ENCODE data around the gene PSMA1. TPM values are rescaled to one million over a fixed set of nuclear protein-coding genes. Genes with fewer than 3 reads are reported as not detected.

Gene PSMA1
- total and polyA plus RNA-seq, 2 of the 13 experiments (the other 11 are each of a cell fraction or from before 2014, with no cell fraction given) = 188 to 229 TPM

DNA sequence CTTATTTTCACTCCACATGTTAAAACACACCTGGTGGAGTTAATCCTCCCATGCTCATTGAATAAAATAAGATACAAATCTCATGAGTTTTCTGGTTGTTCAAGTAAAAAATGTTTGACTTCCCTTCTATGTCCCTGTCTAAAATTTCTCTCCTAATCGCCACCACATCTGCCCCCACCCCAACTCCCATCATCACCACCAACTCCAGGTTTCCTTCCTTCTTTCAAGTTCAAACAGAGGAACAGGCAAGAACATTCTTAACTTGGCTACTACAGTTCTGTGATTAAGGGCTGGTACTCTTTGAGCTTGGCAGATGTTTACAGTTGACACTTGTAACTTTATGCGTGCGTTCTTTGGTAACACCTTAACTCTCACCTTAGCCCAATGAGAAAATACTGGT, 9.1 kb upstream of the PSMA1 start (continued):
- TF ChIP-seq MTA1 (CRISPR knock-in tag; IDR thresholded peaks at IDR 0.05; ENCODE audit: borderline replicate concordance) (no peak), NR2F1 (CRISPR knock-in tag; IDR thresholded peaks at IDR 0.05) (no peak), ZNF232 (CRISPR knock-in tag; IDR thresholded peaks at IDR 0.05; ENCODE audit: borderline replicate concordance) (no peak), MTF1 (CRISPR knock-in tag; IDR thresholded peaks at IDR 0.05) (no peak), RFX1 (IDR thresholded peaks at IDR 0.05) (no peak)
- TF ChIP-seq, protein P1, sequence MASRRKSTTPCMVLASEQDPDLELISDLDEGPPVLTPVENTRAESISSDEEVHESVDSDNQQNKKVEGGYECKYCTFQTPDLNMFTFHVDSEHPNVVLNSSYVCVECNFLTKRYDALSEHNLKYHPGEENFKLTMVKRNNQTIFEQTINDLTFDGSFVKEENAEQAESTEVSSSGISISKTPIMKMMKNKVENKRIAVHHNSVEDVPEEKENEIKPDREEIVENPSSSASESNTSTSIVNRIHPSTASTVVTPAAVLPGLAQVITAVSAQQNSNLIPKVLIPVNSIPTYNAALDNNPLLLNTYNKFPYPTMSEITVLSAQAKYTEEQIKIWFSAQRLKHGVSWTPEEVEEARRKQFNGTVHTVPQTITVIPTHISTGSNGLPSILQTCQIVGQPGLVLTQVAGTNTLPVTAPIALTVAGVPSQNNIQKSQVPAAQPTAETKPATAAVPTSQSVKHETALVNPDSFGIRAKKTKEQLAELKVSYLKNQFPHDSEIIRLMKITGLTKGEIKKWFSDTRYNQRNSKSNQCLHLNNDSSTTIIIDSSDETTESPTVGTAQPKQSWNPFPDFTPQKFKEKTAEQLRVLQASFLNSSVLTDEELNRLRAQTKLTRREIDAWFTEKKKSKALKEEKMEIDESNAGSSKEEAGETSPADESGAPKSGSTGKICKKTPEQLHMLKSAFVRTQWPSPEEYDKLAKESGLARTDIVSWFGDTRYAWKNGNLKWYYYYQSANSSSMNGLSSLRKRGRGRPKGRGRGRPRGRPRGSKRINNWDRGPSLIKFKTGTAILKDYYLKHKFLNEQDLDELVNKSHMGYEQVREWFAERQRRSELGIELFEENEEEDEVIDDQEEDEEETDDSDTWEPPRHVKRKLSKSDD (CRISPR knock-in tag; IDR thresholded peaks at IDR 0.05; ENCODE audit: low read depth) = no peak

GRCh38 chr11:14522801-14523200, 2.6 kb upstream of the PSMA1 start:
- POLR2A ChIA-PET = no interaction called here
- Histone ChIP-seq H2AFZ (ENCODE audit: low read length) (no peak overlapping the region), H3K4me3 (replicated peaks in 1 of 3; ENCODE audit: insufficient read depth in 1 of 3, low read depth in 2 of 3, low read length in 3 of 3) (no peak overlapping the region), H4K20me1 (ENCODE audit: insufficient read depth, low read length) (no peaks in the 10 kb centered on the region), H3K9ac (ENCODE audit: insufficient read depth, low read depth, low read length) (no peak overlapping the region), H3K36me3 (replicated peaks in 1 of 2; ENCODE audit: control insufficient read depth in 1 of 2, insufficient read depth in 2 of 2, low read length in 2 of 2) (no peaks in the 10 kb centered on the region), H3K9me3 (ENCODE audit: low read length) (no peaks in the 10 kb centered on the region), H3K4me2 (ENCODE audit: low read depth, low read length) (no peak overlapping the region), H3K27me3 (ENCODE audit: control insufficient read depth in 1 of 2, insufficient read depth in 2 of 2, low read length in 2 of 2) (no peaks in the 10 kb centered on the region; a peak in 1 of 5 replicates), H3K4me1 (ENCODE audit: insufficient read depth, low read length) (peaks cover 12% of the 10 kb centered on the region), H3K79me2 (ENCODE audit: insufficient read depth, low read length) (peaks cover 22% of the 10 kb centered on the region), H3K27ac (ENCODE audit: extremely low read length, insufficient read depth, low read length) (no peak overlapping the region)
- BruUV-seq (replicated peaks) = no TSS peak
- in situ Hi-C loops (cut with HindIII; ENCODE audit: extremely low pct_ligation_motif_present, low pct_unique_long_range_greater_than_20kb) (no loop called here), intact Hi-C loops (cut with micrococcal nuclease; ENCODE audit: unreplicated experiment) (no loop called here)
- CTCF ChIA-PET (ENCODE audit: low intra/inter-chr PET ratio, low total read pairs) = no interaction called here
- 100% methylated on average over 1 of the region's 1 CpG for WGBS (ENCODE audit: low lambda C conversion rate)
- no peak for DNase-seq (ENCODE audit: low spot score)
- TF ChIP-seq PITX1 (CRISPR knock-in tag; IDR thresholded peaks at IDR 0.05) (no peak), GABPB1 (CRISPR knock-in tag; IDR thresholded peaks at IDR 0.05) (no peak), FOXA3 (CRISPR knock-in tag; IDR thresholded peaks at IDR 0.05) (no peak), ZNF3 (CRISPR knock-in tag; IDR thresholded peaks at IDR 0.05) (peak; percentile 81; the same call in 1 of the 2 replicates), MAFK (conservative IDR thresholded peaks at IDR 0.05 in 1 of 2, IDR thresholded peaks at IDR 0.05 in 1 of 2; ENCODE audit: low read length in 2 of 2) (no peak), NCOA1 (CRISPR knock-in tag; IDR thresholded peaks at IDR 0.05) (no peak)
- TF ChIP-seq, protein P2, sequence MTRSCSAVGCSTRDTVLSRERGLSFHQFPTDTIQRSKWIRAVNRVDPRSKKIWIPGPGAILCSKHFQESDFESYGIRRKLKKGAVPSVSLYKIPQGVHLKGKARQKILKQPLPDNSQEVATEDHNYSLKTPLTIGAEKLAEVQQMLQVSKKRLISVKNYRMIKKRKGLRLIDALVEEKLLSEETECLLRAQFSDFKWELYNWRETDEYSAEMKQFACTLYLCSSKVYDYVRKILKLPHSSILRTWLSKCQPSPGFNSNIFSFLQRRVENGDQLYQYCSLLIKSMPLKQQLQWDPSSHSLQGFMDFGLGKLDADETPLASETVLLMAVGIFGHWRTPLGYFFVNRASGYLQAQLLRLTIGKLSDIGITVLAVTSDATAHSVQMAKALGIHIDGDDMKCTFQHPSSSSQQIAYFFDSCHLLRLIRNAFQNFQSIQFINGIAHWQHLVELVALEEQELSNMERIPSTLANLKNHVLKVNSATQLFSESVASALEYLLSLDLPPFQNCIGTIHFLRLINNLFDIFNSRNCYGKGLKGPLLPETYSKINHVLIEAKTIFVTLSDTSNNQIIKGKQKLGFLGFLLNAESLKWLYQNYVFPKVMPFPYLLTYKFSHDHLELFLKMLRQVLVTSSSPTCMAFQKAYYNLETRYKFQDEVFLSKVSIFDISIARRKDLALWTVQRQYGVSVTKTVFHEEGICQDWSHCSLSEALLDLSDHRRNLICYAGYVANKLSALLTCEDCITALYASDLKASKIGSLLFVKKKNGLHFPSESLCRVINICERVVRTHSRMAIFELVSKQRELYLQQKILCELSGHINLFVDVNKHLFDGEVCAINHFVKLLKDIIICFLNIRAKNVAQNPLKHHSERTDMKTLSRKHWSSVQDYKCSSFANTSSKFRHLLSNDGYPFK (CRISPR knock-in tag; IDR thresholded peaks at IDR 0.05; ENCODE audit: borderline replicate concordance) = no peak
- ATAC-seq = no peak
- FAIRE-seq = no peak
